NCI-H2227 (cell line): ENCODE results near the gene TF.
A peak's percentile ranks its signal among the peaks of the same experiment; 100 is the strongest.
"Not testable (repeated sequence)": the region's sequence is repeated elsewhere in the genome, so short reads cannot be mapped to it uniquely, and the experiment has no call there.

Experiments used
- DNase-seq: peaks from one replicate; lab custom pipeline; 2025; ENCODE audit not compliant: unreplicated experiment; lab: John Stamatoyannopoulos, UW

Gene TF

GRCh38 chr3:133745981-133746711, at the start of gene TF:
Gene TF (plus strand): TSS chr3:133746393. CDS start chr3:133746441, 48 bp downstream.
- peak; percentile 22 for DNase-seq

GRCh38 chr3:133697960-133698359, 48.2 kb upstream of the TF start:
- DNase-seq = no peak

GRCh38 chr3:133699467-133699866, 46.7 kb upstream of the TF start:
- no peak for DNase-seq

- no peak for DNase-seq
Observed at GRCh38 chr3:133699903-133700302, 46.3 kb upstream of the TF start.

- no peak for DNase-seq
Observed at GRCh38 chr3:133700351-133700750, 45.8 kb upstream of the TF start.

- no peak for DNase-seq
Observed at GRCh38 chr3:133701435-133702358, 44.5 kb upstream of the TF start.

- no peak for DNase-seq
Observed at GRCh38 chr3:133703915-133704314, 42.3 kb upstream of the TF start.

GRCh38 chr3:133706033-133706432, 40.2 kb upstream of the TF start:
- no peak for DNase-seq

- no peak for DNase-seq
Observed at GRCh38 chr3:133709139-133709750, 36.9 kb upstream of the TF start.

GRCh38 chr3:133711013-133711412, 35.2 kb upstream of the TF start:
- no peak for DNase-seq

GRCh38 chr3:133712017-133712416, 34.2 kb upstream of the TF start:
- DNase-seq = no peak

GRCh38 chr3:133713347-133713746, 32.8 kb upstream of the TF start:
- DNase-seq = no peak

GRCh38 chr3:133717424-133717823, 28.8 kb upstream of the TF start:
- no peak for DNase-seq

GRCh38 chr3:133722935-133723334, 23.3 kb upstream of the TF start:
- no peak for DNase-seq

- no peak for DNase-seq
Observed at GRCh38 chr3:133730993-133731392, 15.2 kb upstream of the TF start.

- DNase-seq = not testable (repeated sequence)
Observed at GRCh38 chr3:133732231-133732630, 14.0 kb upstream of the TF start.

- DNase-seq = no peak
Observed at GRCh38 chr3:133733226-133733625, 13.0 kb upstream of the TF start.

- DNase-seq = no peak
Observed at GRCh38 chr3:133734305-133734704, 11.9 kb upstream of the TF start.

GRCh38 chr3:133742351-133743091, 3.7 kb upstream of the TF start:
- DNase-seq = no peak

- DNase-seq = no peak
Observed at GRCh38 chr3:133744241-133744640, 2.0 kb upstream of the TF start.

GRCh38 chr3:133745108-133745507, 1.1 kb upstream of the TF start:
- DNase-seq = no peak
